ENCODE data around the gene PKNOX2.

- no peak for TF ChIP-seq POLR2AphosphoS5 (IDR thresholded peaks at IDR 0.05)
- TF ChIP-seq CTCF (IDR thresholded peaks at IDR 0.05), result no peak
- TF ChIP-seq POLR2A (IDR thresholded peaks at IDR 0.05), result no peak
Measured at GRCh38 chr11:125299061-125299615, 134.6 kb downstream of the PKNOX2 start.

Data from suprapubic skin (tissue), 4 donors.